ENCODE measurements around the gene CNTN6.

Gene CNTN6

DNA sequence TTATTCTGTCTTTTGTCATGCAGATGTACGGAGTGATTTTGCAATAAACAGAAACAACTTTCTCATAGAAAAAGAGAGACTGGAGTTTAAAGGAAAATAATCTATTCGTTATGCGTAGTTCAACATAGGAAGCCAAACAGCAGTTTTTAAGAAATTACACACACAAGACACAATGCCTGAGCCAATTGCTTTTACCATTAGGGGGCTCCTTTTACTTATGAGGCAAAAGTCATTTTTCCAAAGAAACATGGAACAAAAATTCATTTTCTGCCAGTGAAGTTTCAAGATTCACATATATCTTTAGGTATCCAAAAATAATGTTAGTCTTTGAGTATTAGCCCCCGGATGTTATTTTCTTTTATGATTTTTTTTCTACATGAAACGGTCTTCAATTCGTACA lies 10.7 kb downstream of the CNTN6 start:
- H3K36me3 ChIP-seq (ENCODE audit: control insufficient read depth, low read length), result no peaks in the 10 kb centered on the region
- H3K27ac ChIP-seq (ENCODE audit: low read depth, low read length), result no peak overlapping the region
- H3K27me3 ChIP-seq (ENCODE audit: control insufficient read depth, low read length), result no peaks in the 10 kb centered on the region
- H3K4me3 ChIP-seq (ENCODE audit: low read length), result no peak overlapping the region
- H3K79me2 ChIP-seq (ENCODE audit: control insufficient read depth, low read length), result no peaks in the 10 kb centered on the region
- H3F3A ChIP-seq (ENCODE audit: control insufficient read depth, insufficient read depth), result no peaks in the 10 kb centered on the region
- H4K20me1 ChIP-seq (ENCODE audit: control insufficient read depth, insufficient read depth, low read depth, low read length), result no peaks in the 10 kb centered on the region
- no peaks in the 10 kb centered on the region for H3K9me3 ChIP-seq (ENCODE audit: control insufficient read depth, insufficient read depth, low read length)
- H3K4me1 ChIP-seq (ENCODE audit: control insufficient read depth, low read length), result no peaks in the 10 kb centered on the region
- no peaks in the 10 kb centered on the region for H3K9me2 ChIP-seq (replicated peaks; ENCODE audit: control insufficient read depth, low read length)
- TF ChIP-seq, protein P1, sequence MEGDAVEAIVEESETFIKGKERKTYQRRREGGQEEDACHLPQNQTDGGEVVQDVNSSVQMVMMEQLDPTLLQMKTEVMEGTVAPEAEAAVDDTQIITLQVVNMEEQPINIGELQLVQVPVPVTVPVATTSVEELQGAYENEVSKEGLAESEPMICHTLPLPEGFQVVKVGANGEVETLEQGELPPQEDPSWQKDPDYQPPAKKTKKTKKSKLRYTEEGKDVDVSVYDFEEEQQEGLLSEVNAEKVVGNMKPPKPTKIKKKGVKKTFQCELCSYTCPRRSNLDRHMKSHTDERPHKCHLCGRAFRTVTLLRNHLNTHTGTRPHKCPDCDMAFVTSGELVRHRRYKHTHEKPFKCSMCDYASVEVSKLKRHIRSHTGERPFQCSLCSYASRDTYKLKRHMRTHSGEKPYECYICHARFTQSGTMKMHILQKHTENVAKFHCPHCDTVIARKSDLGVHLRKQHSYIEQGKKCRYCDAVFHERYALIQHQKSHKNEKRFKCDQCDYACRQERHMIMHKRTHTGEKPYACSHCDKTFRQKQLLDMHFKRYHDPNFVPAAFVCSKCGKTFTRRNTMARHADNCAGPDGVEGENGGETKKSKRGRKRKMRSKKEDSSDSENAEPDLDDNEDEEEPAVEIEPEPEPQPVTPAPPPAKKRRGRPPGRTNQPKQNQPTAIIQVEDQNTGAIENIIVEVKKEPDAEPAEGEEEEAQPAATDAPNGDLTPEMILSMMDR (IDR thresholded peaks at IDR 0.05; ENCODE audit: low read depth, low read length, poor library complexity, severe bottlenecking), result no peak
- TF ChIP-seq EZH2phosphoT487 (IDR thresholded peaks at IDR 0.05; ENCODE audit: borderline replicate concordance, low read length), result no peak
- H3K4me2 ChIP-seq (ENCODE audit: low read length), result no peak overlapping the region

- no peaks in the 10 kb centered on the region for H3K4me1 ChIP-seq (ENCODE audit: control insufficient read depth, low read length)
- H3K4me2 ChIP-seq (ENCODE audit: low read length), result no peak overlapping the region
- TF ChIP-seq EZH2phosphoT487 (IDR thresholded peaks at IDR 0.05; ENCODE audit: borderline replicate concordance, low read length), result no peak
- TF ChIP-seq, protein P1 (IDR thresholded peaks at IDR 0.05; ENCODE audit: low read depth, low read length, poor library complexity, severe bottlenecking), result no peak
- no peaks in the 10 kb centered on the region for H4K20me1 ChIP-seq (ENCODE audit: control insufficient read depth, insufficient read depth, low read depth, low read length)
- no peaks in the 10 kb centered on the region for H3K79me2 ChIP-seq (ENCODE audit: control insufficient read depth, low read length)
- no peaks in the 10 kb centered on the region for H3K36me3 ChIP-seq (ENCODE audit: control insufficient read depth, low read length)
- no peaks in the 10 kb centered on the region for H3K27me3 ChIP-seq (ENCODE audit: control insufficient read depth, low read length)
- H3K4me3 ChIP-seq (ENCODE audit: low read length), result no peak overlapping the region
- no peaks in the 10 kb centered on the region for H3K9me2 ChIP-seq (replicated peaks; ENCODE audit: control insufficient read depth, low read length)
- H3K9me3 ChIP-seq (ENCODE audit: control insufficient read depth, insufficient read depth, low read length), result no peaks in the 10 kb centered on the region
- H3K27ac ChIP-seq (ENCODE audit: low read depth, low read length), result no peak overlapping the region
- no peaks in the 10 kb centered on the region for H3F3A ChIP-seq (ENCODE audit: control insufficient read depth, insufficient read depth)
Observed at GRCh38 chr3:1117843-1118473, 25.1 kb downstream of the CNTN6 start.

GRCh38 chr3:1131166-1131565 lies 38.3 kb downstream of the CNTN6 start:
- no peaks in the 10 kb centered on the region for H4K20me1 ChIP-seq (ENCODE audit: control insufficient read depth, insufficient read depth, low read depth, low read length)
- no peaks in the 10 kb centered on the region for H3K79me2 ChIP-seq (ENCODE audit: control insufficient read depth, low read length)
- H3K27ac ChIP-seq (ENCODE audit: low read depth, low read length), result no peak overlapping the region
- no peak for TF ChIP-seq EZH2phosphoT487 (IDR thresholded peaks at IDR 0.05; ENCODE audit: borderline replicate concordance, low read length)
- no peaks in the 10 kb centered on the region for H3K4me1 ChIP-seq (ENCODE audit: control insufficient read depth, low read length)
- no peaks in the 10 kb centered on the region for H3F3A ChIP-seq (ENCODE audit: control insufficient read depth, insufficient read depth)
- H3K9me2 ChIP-seq (replicated peaks; ENCODE audit: control insufficient read depth, low read length), result no peaks in the 10 kb centered on the region
- no peak overlapping the region for H3K4me3 ChIP-seq (ENCODE audit: low read length)
- no peak overlapping the region for H3K4me2 ChIP-seq (ENCODE audit: low read length)
- H3K9me3 ChIP-seq (ENCODE audit: control insufficient read depth, insufficient read depth, low read length), result no peaks in the 10 kb centered on the region
- no peaks in the 10 kb centered on the region for H3K36me3 ChIP-seq (ENCODE audit: control insufficient read depth, low read length)
- H3K27me3 ChIP-seq (ENCODE audit: control insufficient read depth, low read length), result no peaks in the 10 kb centered on the region

DNA sequence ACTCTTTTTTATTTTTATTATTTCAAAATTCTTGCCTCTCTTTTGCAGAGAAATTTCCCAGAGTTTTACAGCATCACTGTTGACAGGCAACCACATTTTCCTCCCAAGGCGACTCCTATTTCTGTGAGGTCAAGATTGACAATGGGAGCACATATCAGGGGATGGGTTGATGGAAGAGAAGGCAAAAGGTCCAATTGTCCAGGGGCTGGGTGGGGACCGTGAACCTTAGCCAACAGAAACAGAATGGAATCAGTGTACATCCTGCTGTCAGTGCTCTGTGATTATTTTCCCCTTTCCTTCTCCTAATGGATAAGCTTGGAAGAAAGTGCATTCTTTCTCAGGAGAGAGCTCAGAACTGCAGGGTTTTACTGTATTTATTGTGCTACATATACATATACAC lies 42.4 kb downstream of the CNTN6 start:
- no peaks in the 10 kb centered on the region for H3K27me3 ChIP-seq (ENCODE audit: control insufficient read depth, low read length)
- H3K9me3 ChIP-seq (ENCODE audit: control insufficient read depth, insufficient read depth, low read length), result no peaks in the 10 kb centered on the region
- H3K4me2 ChIP-seq (ENCODE audit: low read length), result no peak overlapping the region
- H3K79me2 ChIP-seq (ENCODE audit: control insufficient read depth, low read length), result no peaks in the 10 kb centered on the region
- H3F3A ChIP-seq (ENCODE audit: control insufficient read depth, insufficient read depth), result no peaks in the 10 kb centered on the region
- no peaks in the 10 kb centered on the region for H3K36me3 ChIP-seq (ENCODE audit: control insufficient read depth, low read length)
- no peak overlapping the region for H3K27ac ChIP-seq (ENCODE audit: low read depth, low read length)
- H3K9me2 ChIP-seq (replicated peaks; ENCODE audit: control insufficient read depth, low read length), result no peaks in the 10 kb centered on the region
- no peak overlapping the region for H3K4me3 ChIP-seq (ENCODE audit: low read length)
- TF ChIP-seq, protein P1 (IDR thresholded peaks at IDR 0.05; ENCODE audit: low read depth, low read length, poor library complexity, severe bottlenecking), result no peak
- TF ChIP-seq EZH2phosphoT487 (IDR thresholded peaks at IDR 0.05; ENCODE audit: borderline replicate concordance, low read length), result no peak
- no peaks in the 10 kb centered on the region for H4K20me1 ChIP-seq (ENCODE audit: control insufficient read depth, insufficient read depth, low read depth, low read length)
- H3K4me1 ChIP-seq (ENCODE audit: control insufficient read depth, low read length), result no peaks in the 10 kb centered on the region
